Measurements from ENCODE around the gene ROGDI. TPM values are rescaled to one million over a fixed set of nuclear protein-coding genes. Genes with fewer than 3 reads are reported as not detected.

The ROGDI gene
- total RNA-seq, 1 experiment from 2014 or later: 2.9 TPM

- DNase-seq (ENCODE audit: low read depth, low spot score): no peak
- in situ Hi-C loops (cut with HindIII; ENCODE audit: low pct_unique_long_range_greater_than_20kb, low sequenced_read_pairs): no loop called here
Observed at GRCh38 chr16:4780235-4780634, 22.2 kb downstream of the ROGDI start.

GRCh38 chr16:4778050-4778392, 24.4 kb downstream of the ROGDI start:
- in situ Hi-C loops (cut with HindIII; ENCODE audit: low pct_unique_long_range_greater_than_20kb, low sequenced_read_pairs): no loop called here

DNA sequence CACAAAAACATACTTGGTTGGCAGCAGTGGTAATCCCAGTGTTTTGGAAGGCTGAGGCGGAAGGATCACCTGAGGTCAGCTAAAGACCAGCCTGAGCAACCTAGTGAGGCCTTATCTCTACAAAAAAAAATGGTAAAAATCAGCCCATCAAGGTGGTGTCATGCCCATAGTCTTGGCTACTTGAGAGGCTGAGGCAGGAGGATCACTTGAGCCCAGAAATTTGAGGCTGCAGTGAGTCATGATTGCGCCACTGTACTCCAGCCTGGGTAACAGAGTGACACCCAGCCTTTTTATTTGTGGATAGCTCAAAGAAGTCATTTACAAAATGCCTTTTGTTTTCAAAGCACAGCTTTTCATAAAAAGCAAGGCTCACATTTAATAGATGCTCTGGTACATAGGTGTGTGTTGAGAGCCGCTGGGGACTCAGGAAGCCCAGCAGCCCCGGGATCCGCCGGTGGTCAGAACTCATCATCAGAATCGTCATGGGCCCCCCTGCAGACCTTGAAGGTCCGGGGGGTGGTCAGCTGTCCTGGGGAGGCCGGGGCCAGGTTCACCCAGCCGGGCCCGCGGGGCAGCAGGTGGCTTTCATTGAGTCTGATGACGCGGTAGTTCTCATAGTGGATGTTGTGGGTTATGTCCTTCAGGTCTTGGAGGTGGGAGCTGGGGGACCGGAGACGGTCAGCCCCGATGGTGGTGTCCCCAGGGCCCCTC, 24.9 kb downstream of the ROGDI start:
- in situ Hi-C loops (cut with HindIII; ENCODE audit: low pct_unique_long_range_greater_than_20kb, low sequenced_read_pairs): no loop called here
- no peak for DNase-seq (ENCODE audit: low read depth, low spot score)

More at GRCh38 chr16:4778050-4778392, 24.4 kb downstream of the ROGDI start:
- DNase-seq (ENCODE audit: low read depth, low spot score): no peak

- no peak for DNase-seq (ENCODE audit: low read depth, low spot score)
- in situ Hi-C loops (cut with HindIII; ENCODE audit: low pct_unique_long_range_greater_than_20kb, low sequenced_read_pairs): no loop called here
Observed at GRCh38 chr16:4776141-4776705, 26.2 kb downstream of the ROGDI start.

- in situ Hi-C loops (cut with HindIII; ENCODE audit: low pct_unique_long_range_greater_than_20kb, low sequenced_read_pairs): no loop called here
- no peak for DNase-seq (ENCODE audit: low read depth, low spot score)
Observed at GRCh38 chr16:4775005-4775404, 27.4 kb downstream of the ROGDI start.

- no peak for DNase-seq (ENCODE audit: low read depth, low spot score)
- in situ Hi-C loops (cut with HindIII; ENCODE audit: low pct_unique_long_range_greater_than_20kb, low sequenced_read_pairs): no loop called here
Observed at GRCh38 chr16:4772351-4772750, 30.1 kb downstream of the ROGDI start.

DNA sequence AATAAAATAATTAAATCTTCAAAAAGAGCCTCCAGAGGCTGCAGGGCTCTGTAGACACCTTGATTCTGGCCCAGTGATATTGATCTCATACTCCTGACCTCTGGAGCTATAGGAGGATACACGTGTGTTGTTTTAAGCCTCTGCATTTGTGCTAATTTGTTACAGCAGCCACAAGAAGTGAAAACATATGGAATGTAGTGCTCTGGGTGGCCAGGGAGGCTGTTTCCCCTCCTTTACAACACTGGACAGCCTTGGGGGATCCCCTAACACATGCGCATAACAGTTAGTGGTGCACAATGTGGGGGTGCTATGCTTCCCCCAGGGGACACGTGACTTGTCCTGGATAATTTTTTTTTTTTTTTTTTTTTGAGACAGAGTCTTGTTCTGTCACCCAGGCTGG, 30.8 kb downstream of the ROGDI start:
- in situ Hi-C loops (cut with HindIII; ENCODE audit: low pct_unique_long_range_greater_than_20kb, low sequenced_read_pairs): no loop called here
- no peak for DNase-seq (ENCODE audit: low read depth, low spot score)

GRCh38 chr16:4769306-4769638, 33.2 kb downstream of the ROGDI start:
- in situ Hi-C loops (cut with HindIII; ENCODE audit: low pct_unique_long_range_greater_than_20kb, low sequenced_read_pairs): no loop called here
- no peak for DNase-seq (ENCODE audit: low read depth, low spot score)

DNA sequence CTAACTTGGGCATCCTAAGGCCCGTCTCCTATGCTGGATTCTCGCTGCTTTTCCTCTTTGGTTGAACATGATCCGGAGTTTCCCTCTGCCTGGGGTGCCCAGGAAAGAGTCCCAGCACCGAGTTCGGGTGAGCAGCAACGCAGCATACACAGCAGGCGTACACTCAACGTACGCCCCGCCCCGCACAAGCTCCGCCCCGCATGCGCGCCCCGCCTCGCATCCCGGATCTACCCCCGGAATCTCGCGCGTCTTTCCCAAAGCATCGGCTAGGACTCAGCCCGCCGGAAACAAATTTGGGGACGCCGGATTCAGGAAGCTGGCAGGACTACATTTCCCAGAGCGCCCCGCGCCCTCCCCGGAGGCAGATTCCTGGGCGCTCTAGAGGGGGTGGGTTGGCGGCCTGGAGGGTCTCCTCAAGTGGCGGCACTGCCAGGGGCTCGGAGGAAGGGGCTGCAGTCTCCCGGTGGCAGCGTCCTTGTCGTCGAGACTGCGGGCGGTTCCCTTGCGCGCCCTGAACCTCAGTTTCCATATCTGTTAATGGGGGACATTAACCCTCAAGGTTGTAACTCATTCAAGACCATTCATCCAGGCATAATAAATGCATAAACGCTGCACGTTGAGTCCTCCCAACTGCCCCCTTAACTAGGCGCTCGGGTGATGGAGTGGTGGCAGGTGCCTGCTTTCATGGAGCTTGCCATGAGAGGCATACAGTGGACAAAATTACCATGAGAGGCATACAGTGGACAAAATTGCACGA, 33.7 kb downstream of the ROGDI start:
- in situ Hi-C loops (cut with HindIII; ENCODE audit: low pct_unique_long_range_greater_than_20kb, low sequenced_read_pairs): no loop called here

GRCh38 chr16:4767872-4768548, 34.4 kb downstream of the ROGDI start:
- in situ Hi-C loops (cut with HindIII; ENCODE audit: low pct_unique_long_range_greater_than_20kb, low sequenced_read_pairs): no loop called here
- DNase-seq (ENCODE audit: low read depth, low spot score): peak; percentile 26

More for the DNA sequence above, 33.7 kb downstream of the ROGDI start:
- DNase-seq (ENCODE audit: low read depth, low spot score): peak; percentile 96

- peak; percentile 94 for DNase-seq (ENCODE audit: low read depth, low spot score)
- in situ Hi-C loops (cut with HindIII; ENCODE audit: low pct_unique_long_range_greater_than_20kb, low sequenced_read_pairs): no loop called here
Observed at GRCh38 chr16:4766875-4767628, 35.4 kb downstream of the ROGDI start, which contains the start of gene ZNF500. TSS of gene ZNF500 (minus strand) at chr16:4767162. CDS start at chr16:4765978, 1,184 bp downstream.

DNA sequence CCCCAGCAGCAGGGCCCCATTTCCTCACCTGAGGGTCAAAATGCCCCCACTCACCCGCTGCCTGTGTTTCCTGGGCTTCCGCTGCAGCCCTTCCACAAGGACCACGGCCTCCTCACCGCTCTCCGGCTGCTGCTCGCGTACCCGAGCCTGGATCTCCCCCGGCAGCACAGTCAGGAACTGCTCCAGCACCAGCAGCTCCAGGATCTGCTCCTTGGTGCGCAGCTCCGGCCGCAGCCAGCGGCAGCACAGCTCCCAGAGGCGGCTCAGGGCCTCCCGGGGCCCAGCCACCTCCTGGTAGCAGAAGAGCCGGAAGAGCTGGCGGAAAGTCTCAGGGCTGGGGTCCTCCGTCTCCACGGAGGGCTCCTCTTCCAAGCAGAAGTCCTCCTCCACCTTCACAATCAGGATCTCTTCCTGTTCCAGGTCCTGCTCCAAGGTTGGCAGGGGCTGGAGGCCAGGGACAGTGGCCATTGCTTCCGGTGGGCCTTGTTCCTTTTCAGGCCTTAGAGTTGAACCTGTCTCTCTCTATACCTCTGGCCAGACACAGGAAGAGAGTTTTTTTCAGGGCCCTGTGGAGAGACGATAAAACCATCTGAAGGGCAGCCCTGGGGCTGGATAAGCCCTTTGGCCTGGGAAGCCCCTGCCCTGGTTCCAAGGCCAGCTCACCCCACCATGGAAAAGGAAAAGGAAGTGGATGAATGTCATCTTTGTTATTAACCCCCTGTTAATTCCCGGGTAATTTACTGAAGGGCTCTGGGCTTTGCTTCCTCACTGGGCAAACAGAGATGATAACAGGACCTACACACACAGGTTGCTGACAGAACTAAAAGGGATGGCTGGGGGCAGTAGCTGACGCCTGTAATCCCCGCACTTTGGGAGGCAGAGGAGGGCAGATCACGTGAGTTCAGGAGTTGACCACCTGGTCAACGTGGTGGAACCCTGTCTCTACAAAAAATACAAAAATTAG, 36.6 kb downstream of the ROGDI start:
- no peak for DNase-seq (ENCODE audit: low read depth, low spot score)
- in situ Hi-C loops (cut with HindIII; ENCODE audit: low pct_unique_long_range_greater_than_20kb, low sequenced_read_pairs): no loop called here

- no peak for DNase-seq (ENCODE audit: low read depth, low spot score)
- in situ Hi-C loops (cut with HindIII; ENCODE audit: low pct_unique_long_range_greater_than_20kb, low sequenced_read_pairs): no loop called here
Observed at GRCh38 chr16:4763791-4764190, 38.6 kb downstream of the ROGDI start.

GRCh38 chr16:4762205-4762604, 40.2 kb downstream of the ROGDI start:
- in situ Hi-C loops (cut with HindIII; ENCODE audit: low pct_unique_long_range_greater_than_20kb, low sequenced_read_pairs): no loop called here
- no peak for DNase-seq (ENCODE audit: low read depth, low spot score)

DNA sequence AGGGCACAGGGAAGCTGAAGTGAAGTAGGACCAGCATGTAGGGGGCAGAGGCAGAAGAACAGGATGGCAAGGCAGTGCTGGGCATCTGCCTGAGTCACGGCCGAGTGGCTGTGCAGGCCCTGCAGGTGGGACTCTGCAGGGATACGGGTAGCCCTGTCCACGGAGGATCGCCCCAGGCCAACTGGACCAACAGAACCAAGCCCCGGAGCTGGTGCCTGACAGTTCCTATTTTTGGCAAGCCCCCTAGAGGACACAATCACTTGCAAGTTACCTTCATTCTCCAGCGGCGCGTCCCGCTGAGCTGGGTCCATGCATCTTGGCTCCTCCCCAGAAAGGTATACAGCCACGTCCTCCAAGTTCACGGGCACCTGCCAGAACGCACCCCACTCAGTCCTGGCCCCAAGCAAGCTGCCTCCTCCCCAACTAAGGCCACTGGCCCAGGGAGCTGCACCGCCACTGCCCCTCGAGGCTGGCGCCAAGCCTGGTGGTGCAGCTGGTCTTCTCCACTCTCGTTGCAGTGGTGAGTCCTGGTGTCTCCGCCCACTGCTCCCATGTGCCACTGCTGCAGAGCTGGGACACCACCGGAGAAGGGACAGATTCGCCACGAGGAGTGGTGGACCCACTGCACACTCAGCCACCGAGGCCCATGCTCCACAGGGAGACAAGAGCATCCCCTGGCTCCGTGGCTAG, 42.1 kb downstream of the ROGDI start:
- in situ Hi-C loops (cut with HindIII; ENCODE audit: low pct_unique_long_range_greater_than_20kb, low sequenced_read_pairs): no loop called here
- DNase-seq (ENCODE audit: low read depth, low spot score): no peak

DNA sequence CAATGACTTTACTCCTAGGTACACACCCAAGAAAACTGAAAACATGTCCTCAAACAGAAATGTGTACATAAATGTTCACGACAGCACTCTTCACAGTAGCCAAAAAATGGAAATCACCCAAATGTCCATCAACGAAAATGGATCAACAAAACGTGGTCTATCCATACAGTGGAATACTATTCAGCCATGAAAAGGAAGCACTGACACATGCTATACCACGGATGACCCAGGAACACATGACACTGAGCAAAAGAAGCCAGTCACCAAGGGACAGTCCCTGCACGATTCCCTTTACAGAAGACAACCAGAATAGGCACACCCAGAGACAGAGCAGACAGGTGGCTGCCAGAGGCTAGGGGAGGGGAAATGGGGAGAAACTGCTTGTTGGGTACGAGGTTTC, 46.7 kb downstream of the ROGDI start:
- in situ Hi-C loops (cut with HindIII; ENCODE audit: low pct_unique_long_range_greater_than_20kb, low sequenced_read_pairs): no loop called here
- no peak for DNase-seq (ENCODE audit: low read depth, low spot score)

Measured in SK-MEL-5 (cell line).